OCI-LY1 (cell line): Measurements from ENCODE around the gene CLDN22.

Experiments used
- H2AFZ ChIP-seq: fragments of 200-600 bp; sonication (generic), shearing (Covaris generic); 2 replicates; pipeline ENCODE4 v1.6.0; 2014; ENCODE audit warnings: antibody characterized with exemption, mild to moderate bottlenecking, low read length
- H3F3A ChIP-seq: fragments of 200-600 bp; sonication (generic), shearing (Covaris generic); 2 replicates; pipeline ENCODE4 v1.6.0; 2014; ENCODE audit warnings: mild to moderate bottlenecking, antibody characterized with exemption, low read length, moderate library complexity; ENCODE audit not compliant: insufficient read depth
- H3K27ac ChIP-seq: fragments of 200-600 bp; sonication (generic); 2 replicates; pipeline ENCODE4 v1.5.1; 2014; ENCODE audit warnings: low read length, mixed run types, mild to moderate bottlenecking, low read depth; ENCODE audit not compliant: poor library complexity, severe bottlenecking
- H3K27me3 ChIP-seq: fragments of 200-600 bp; sonication (generic); 2 replicates; pipeline ENCODE4 v1.6.0; 2014; ENCODE audit warnings: antibody characterized with exemption, mild to moderate bottlenecking, low read length, moderate library complexity; ENCODE audit not compliant: insufficient read depth
- H3K36me3 ChIP-seq: fragments of 200-600 bp; sonication (generic); 2 replicates; pipeline ENCODE4 v1.6.1; 2014; ENCODE audit warnings: mild to moderate bottlenecking, antibody characterized with exemption, low read length, moderate library complexity, mixed read lengths; ENCODE audit not compliant: insufficient read depth
- H3K4me1 ChIP-seq: fragments of 200-600 bp; sonication (generic); 2 replicates; pipeline ENCODE4 v1.5.1; 2014; ENCODE audit warnings: mild to moderate bottlenecking, low read length, moderate library complexity; ENCODE audit not compliant: insufficient read depth, severe bottlenecking
- H3K4me2 ChIP-seq: fragments of 200-600 bp; sonication (generic), shearing (Covaris generic); 2 replicates; pipeline ENCODE4 v1.6.1; 2014; ENCODE audit warnings: low read length
- H3K4me3 ChIP-seq: fragments of 200-600 bp; sonication (generic); 2 replicates; pipeline ENCODE4 v1.5.1; 2014; ENCODE audit warnings: low read length, low read depth, mild to moderate bottlenecking, mixed read lengths; ENCODE audit not compliant: poor library complexity, severe bottlenecking
- H3K79me2 ChIP-seq: fragments of 200-600 bp; shearing (Covaris generic); 2 replicates; pipeline ENCODE4 v1.6.1; 2016; ENCODE audit warnings: mixed run types, low read length, mixed read lengths; ENCODE audit not compliant: insufficient read depth
- H3K9ac ChIP-seq: fragments of 200-600 bp; sonication (generic), shearing (Covaris generic); 2 replicates; pipeline ENCODE4 v1.6.1; 2014; ENCODE audit warnings: mild to moderate bottlenecking, low read length, mixed read lengths
- H3K9me2 ChIP-seq: fragments of 200-600 bp; sonication (generic), shearing (Covaris generic); 2 replicates; pipeline ENCODE4 v1.6.1; 2014; ENCODE audit warnings: low read depth, mild to moderate bottlenecking, low read length, mixed read lengths
- H3K9me3 ChIP-seq: fragments of 200-600 bp; shearing (Covaris generic); 2 replicates; pipeline ENCODE4 v1.6.1; 2014; ENCODE audit warnings: low read length, mixed read lengths
- H4K20me1 ChIP-seq: fragments of 200-600 bp; sonication (generic), shearing (Covaris generic); 2 replicates; pipeline ENCODE4 v1.6.0; 2016; ENCODE audit warnings: mild to moderate bottlenecking, low read length; ENCODE audit not compliant: insufficient read depth
- EZH2 ChIP-seq: fragments of 200-600 bp; sonication (generic), shearing (Covaris generic); IDR thresholded peaks from 2 replicates; pipeline ENCODE4 v1.8.0; 2017; ENCODE audit warnings: borderline replicate concordance, mixed run types, mild to moderate bottlenecking, antibody characterized with exemption, low read length, moderate library complexity, mixed read lengths
- TF ChIP-seq, protein P1 (sequence below): fragments of 200-600 bp; sonication (generic), shearing (Covaris generic); IDR thresholded peaks from 2 replicates; pipeline ENCODE4 v1.5.1; 2017; ENCODE audit warnings: mild to moderate bottlenecking, antibody characterized with exemption, low read length, moderate library complexity, mixed read lengths

CLDN22 gene

GRCh38 chr4:183320211-183321059 lies at the start of gene CLDN22:
TSS of gene CLDN22 (minus strand) at chr4:183320276. CDS start at chr4:183320218, 58 bp downstream.
- no peaks in the 10 kb centered on the region for H3F3A ChIP-seq
- no peaks in the 10 kb centered on the region for H3K27me3 ChIP-seq
- no peak within 1 kb of the TSS for H3K4me3 ChIP-seq
- no peaks in the 10 kb centered on the region for H4K20me1 ChIP-seq
- no peak within 1 kb of the TSS for H3K9ac ChIP-seq
- H3K4me2 ChIP-seq: no peak within 1 kb of the TSS
- H3K9me3 ChIP-seq: no peaks in the 10 kb centered on the region
- no peaks in the 10 kb centered on the region for H3K79me2 ChIP-seq
- no peak within 1 kb of the TSS for H3K27ac ChIP-seq
- H2AFZ ChIP-seq: no peak within 1 kb of the TSS
- TF ChIP-seq, protein P1, sequence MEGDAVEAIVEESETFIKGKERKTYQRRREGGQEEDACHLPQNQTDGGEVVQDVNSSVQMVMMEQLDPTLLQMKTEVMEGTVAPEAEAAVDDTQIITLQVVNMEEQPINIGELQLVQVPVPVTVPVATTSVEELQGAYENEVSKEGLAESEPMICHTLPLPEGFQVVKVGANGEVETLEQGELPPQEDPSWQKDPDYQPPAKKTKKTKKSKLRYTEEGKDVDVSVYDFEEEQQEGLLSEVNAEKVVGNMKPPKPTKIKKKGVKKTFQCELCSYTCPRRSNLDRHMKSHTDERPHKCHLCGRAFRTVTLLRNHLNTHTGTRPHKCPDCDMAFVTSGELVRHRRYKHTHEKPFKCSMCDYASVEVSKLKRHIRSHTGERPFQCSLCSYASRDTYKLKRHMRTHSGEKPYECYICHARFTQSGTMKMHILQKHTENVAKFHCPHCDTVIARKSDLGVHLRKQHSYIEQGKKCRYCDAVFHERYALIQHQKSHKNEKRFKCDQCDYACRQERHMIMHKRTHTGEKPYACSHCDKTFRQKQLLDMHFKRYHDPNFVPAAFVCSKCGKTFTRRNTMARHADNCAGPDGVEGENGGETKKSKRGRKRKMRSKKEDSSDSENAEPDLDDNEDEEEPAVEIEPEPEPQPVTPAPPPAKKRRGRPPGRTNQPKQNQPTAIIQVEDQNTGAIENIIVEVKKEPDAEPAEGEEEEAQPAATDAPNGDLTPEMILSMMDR: no peak
- no peak for TF ChIP-seq EZH2
- no peaks in the 10 kb centered on the region for H3K36me3 ChIP-seq
- no peaks in the 10 kb centered on the region for H3K9me2 ChIP-seq
- no peaks in the 10 kb centered on the region for H3K4me1 ChIP-seq

- Histone ChIP-seq H3K27me3 (no peaks in the 10 kb centered on the region; the same call in 1 of the 2 replicates), H3K9me3 (no peaks in the 10 kb centered on the region), H3K36me3 (no peaks in the 10 kb centered on the region), H3K27ac (no peak overlapping the region), H3K4me1 (no peaks in the 10 kb centered on the region), H4K20me1 (no peaks in the 10 kb centered on the region), H3K79me2 (no peaks in the 10 kb centered on the region), H2AFZ (no peak overlapping the region), H3K4me2 (no peak overlapping the region), H3F3A (no peaks in the 10 kb centered on the region), H3K4me3 (no peak overlapping the region), H3K9ac (no peak overlapping the region), H3K9me2 (no peaks in the 10 kb centered on the region)
- TF ChIP-seq, protein P1: no peak
- no peak for TF ChIP-seq EZH2
These were observed 49.0 kb upstream of the CLDN22 start for GRCh38 chr4:183369073-183369472.

- TF ChIP-seq EZH2: no peak
- no peaks in the 10 kb centered on the region for H3K9me3 ChIP-seq
- no peak overlapping the region for H3K27ac ChIP-seq
- H3K4me2 ChIP-seq: no peak overlapping the region
- H3K4me1 ChIP-seq: no peaks in the 10 kb centered on the region
- H3K4me3 ChIP-seq: no peak overlapping the region
- no peaks in the 10 kb centered on the region for H3K9me2 ChIP-seq
- H3K27me3 ChIP-seq: no peaks in the 10 kb centered on the region; the same call in 1 of the 2 replicates
- no peak overlapping the region for H2AFZ ChIP-seq
- H3F3A ChIP-seq: no peaks in the 10 kb centered on the region
- H3K9ac ChIP-seq: no peak overlapping the region
- H4K20me1 ChIP-seq: no peaks in the 10 kb centered on the region
- H3K36me3 ChIP-seq: no peaks in the 10 kb centered on the region
- H3K79me2 ChIP-seq: no peaks in the 10 kb centered on the region
These were observed 46.2 kb upstream of the CLDN22 start for GRCh38 chr4:183366206-183366835.
